Adrenal gland (tissue), 5 donors: Measurements from ENCODE around the gene KAZN.

Experiments used
- POLR2A ChIP-seq, 2 donors: fragments of 450-650 bp; IDR thresholded peaks; one replicate each; pipeline ENCODE4 v1.6.1; 2017; ENCODE audit warnings: antibody characterized with exemption in 2 of 2, mild to moderate bottlenecking in 2 of 2, moderate library complexity in 1 of 2
- TF ChIP-seq, protein P1 (sequence below), 6 experiments: fragments of 450-650 bp in 4 of 6; fragments of 200-600 bp in 2 of 6; sonication (generic) in 1 of 6; IDR thresholded peaks; 1 replicate in 5 of 6; 2 replicates in 1 of 6; pipeline versions ENCODE4 v1.5.1 to v1.8.0; 2016 to 2021; ENCODE audit warnings: antibody characterized with exemption in 6 of 6, mild to moderate bottlenecking in 2 of 6, moderate library complexity in 1 of 6
- donor health status: DM: no; HTN: no; CAD: no.

DNA sequence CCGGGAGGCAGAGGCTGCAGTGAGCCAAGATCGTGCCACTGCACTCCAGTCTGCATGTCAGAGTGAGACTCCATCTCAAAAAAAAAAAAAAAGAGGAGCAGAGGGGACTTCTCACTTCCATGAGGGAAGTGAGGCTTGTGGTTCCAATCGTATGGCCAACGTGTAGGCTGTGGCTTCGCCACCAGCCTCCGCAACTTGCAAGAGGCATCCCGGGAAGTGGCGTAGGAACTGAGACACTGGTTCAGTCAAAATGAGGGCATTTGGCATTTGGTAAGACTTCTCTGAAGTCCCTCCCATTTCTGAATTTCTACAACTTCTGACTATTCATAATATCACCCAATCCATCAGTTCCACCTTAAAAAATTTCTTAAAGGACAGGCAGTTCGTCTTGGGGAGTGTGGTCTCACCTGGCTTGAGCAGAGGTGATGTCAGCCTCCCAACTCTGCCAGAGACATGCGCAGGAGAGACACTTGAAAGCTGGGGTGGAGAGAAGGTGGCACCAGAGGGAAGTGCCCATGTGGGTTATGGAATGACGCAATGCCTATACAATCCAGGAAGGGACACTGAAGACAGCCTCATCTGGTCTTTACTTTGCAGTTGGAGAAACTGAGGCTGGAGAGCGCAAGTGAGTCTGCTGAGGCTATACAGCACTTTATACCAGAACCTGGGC lies 17.2 kb downstream of the KAZN start:
- TF ChIP-seq, protein P1, sequence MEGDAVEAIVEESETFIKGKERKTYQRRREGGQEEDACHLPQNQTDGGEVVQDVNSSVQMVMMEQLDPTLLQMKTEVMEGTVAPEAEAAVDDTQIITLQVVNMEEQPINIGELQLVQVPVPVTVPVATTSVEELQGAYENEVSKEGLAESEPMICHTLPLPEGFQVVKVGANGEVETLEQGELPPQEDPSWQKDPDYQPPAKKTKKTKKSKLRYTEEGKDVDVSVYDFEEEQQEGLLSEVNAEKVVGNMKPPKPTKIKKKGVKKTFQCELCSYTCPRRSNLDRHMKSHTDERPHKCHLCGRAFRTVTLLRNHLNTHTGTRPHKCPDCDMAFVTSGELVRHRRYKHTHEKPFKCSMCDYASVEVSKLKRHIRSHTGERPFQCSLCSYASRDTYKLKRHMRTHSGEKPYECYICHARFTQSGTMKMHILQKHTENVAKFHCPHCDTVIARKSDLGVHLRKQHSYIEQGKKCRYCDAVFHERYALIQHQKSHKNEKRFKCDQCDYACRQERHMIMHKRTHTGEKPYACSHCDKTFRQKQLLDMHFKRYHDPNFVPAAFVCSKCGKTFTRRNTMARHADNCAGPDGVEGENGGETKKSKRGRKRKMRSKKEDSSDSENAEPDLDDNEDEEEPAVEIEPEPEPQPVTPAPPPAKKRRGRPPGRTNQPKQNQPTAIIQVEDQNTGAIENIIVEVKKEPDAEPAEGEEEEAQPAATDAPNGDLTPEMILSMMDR (IDR thresholded peaks at IDR 0.05), result no peak
- no peak for TF ChIP-seq POLR2A (IDR thresholded peaks at IDR 0.05)
